Liver (tissue), 9 donors: ENCODE measurements around the gene CD81. TPM values are rescaled to one million over a fixed set of nuclear protein-coding genes. Genes with fewer than 3 reads are reported as not detected.

Experiments used
- DNase-seq: peaks from one replicate; pipeline ENCODE4 v3.0.0-alpha.2; 2017; ENCODE audit warnings: low spot score
- H3K27ac ChIP-seq, 2 donors: one replicate each; pipeline ENCODE4 v1.7.0; 2013; ENCODE audit warnings: inconsistent platforms in 2 of 2, low read length in 2 of 2, control low read depth in 1 of 2, low read depth in 1 of 2, mild to moderate bottlenecking in 1 of 2
- H3K27me3 ChIP-seq, 4 donors: one replicate each; pipeline versions ENCODE4 v1.6.1 to v1.7.0; 2013; ENCODE audit warnings: low read length in 3 of 4, inconsistent platforms in 1 of 4, mild to moderate bottlenecking in 1 of 4, moderate library complexity in 1 of 4; ENCODE audit not compliant: control insufficient read depth in 4 of 4, insufficient read depth in 4 of 4
- H3K36me3 ChIP-seq, 4 donors: one replicate each; pipeline versions ENCODE4 v1.6.1 to v1.7.0; 2013; ENCODE audit warnings: low read length in 3 of 4, mild to moderate bottlenecking in 3 of 4, low read depth in 1 of 4, moderate library complexity in 1 of 4; ENCODE audit not compliant: control insufficient read depth in 4 of 4, insufficient read depth in 3 of 4
- H3K4me1 ChIP-seq, 4 donors: one replicate each; pipeline versions ENCODE4 v1.6.1 to v1.7.0; 2013; ENCODE audit warnings: low read length in 3 of 4, mild to moderate bottlenecking in 3 of 4, moderate library complexity in 1 of 4; ENCODE audit not compliant: control insufficient read depth in 4 of 4, insufficient read depth in 4 of 4
- H3K4me3 ChIP-seq, 3 donors: one replicate each; pipeline versions ENCODE4 v1.6.1 to v1.7.0; 2013; ENCODE audit warnings: low read length in 3 of 3, control low read depth in 1 of 3, low read depth in 1 of 3, mild to moderate bottlenecking in 1 of 3
- H3K9ac ChIP-seq, 2 donors: one replicate each; pipeline ENCODE4 v1.7.0; 2013; ENCODE audit warnings: low read length in 2 of 2, mild to moderate bottlenecking in 2 of 2, moderate library complexity in 2 of 2, control low read depth in 1 of 2, low read depth in 1 of 2
- H3K9me3 ChIP-seq, 4 donors: one replicate each; pipeline versions ENCODE4 v1.6.1 to v1.7.0; 2013; ENCODE audit warnings: low read length in 3 of 4; ENCODE audit not compliant: control insufficient read depth in 4 of 4
- ATF3 ChIP-seq: IDR thresholded peaks from 2 replicates; pipeline ENCODE4 v1.6.1; 2016; ENCODE audit warnings: antibody characterized with exemption
- CTCF ChIP-seq: fragments of 150-350 bp; IDR thresholded peaks from 2 replicates; pipeline ENCODE4 v1.5.1; 2017; ENCODE audit warnings: improper control_type of control experiment, low read depth, low read length; ENCODE audit not compliant: missing input control
- EGR1 ChIP-seq, 2 donors: IDR thresholded peaks; 2 replicates each; pipeline ENCODE4 v1.6.1; 2016 to 2018; ENCODE audit warnings: antibody characterized with exemption in 2 of 2, low read depth in 2 of 2
- FOXA1 ChIP-seq: IDR thresholded peaks from 2 replicates; pipeline ENCODE4 v1.6.1; 2016; ENCODE audit warnings: antibody characterized with exemption
- JUND ChIP-seq, 2 donors: IDR thresholded peaks; 2 replicates each; pipeline ENCODE4 v1.6.1; 2016; ENCODE audit warnings: antibody characterized with exemption in 2 of 2
- MAX ChIP-seq: IDR thresholded peaks from 2 replicates; pipeline ENCODE4 v1.6.1; 2016; ENCODE audit warnings: antibody characterized with exemption
- RAD21 ChIP-seq, 2 donors: IDR thresholded peaks; 2 replicates each; pipeline ENCODE4 v1.6.1; 2016; ENCODE audit warnings: antibody characterized with exemption in 2 of 2, mild to moderate bottlenecking in 2 of 2
- REST ChIP-seq: IDR thresholded peaks from 2 replicates; pipeline ENCODE4 v1.6.1; 2016; ENCODE audit warnings: antibody characterized with exemption, mild to moderate bottlenecking
- TAF1 ChIP-seq: conservative IDR thresholded peaks from 2 replicates; pipeline ENCODE4 v1.6.1; 2016; ENCODE audit warnings: antibody characterized with exemption, mild to moderate bottlenecking
- YY1 ChIP-seq: IDR thresholded peaks from 2 replicates; pipeline ENCODE4 v1.6.1; 2016; ENCODE audit warnings: antibody characterized with exemption, mild to moderate bottlenecking
- ZBTB33 ChIP-seq: IDR thresholded peaks from 2 replicates; pipeline ENCODE4 v1.6.1; 2016; ENCODE audit warnings: antibody characterized with exemption
- whole genome bisulfite sequencing: extraction: QIAGEN DNeasy Blood & Tissue Kit; methylation state at CpG from one replicate; pipeline ENCODE4 v1.1.7; 2013; 5-methylcytosine and 5-hydroxymethylcytosine counted together
- polyA plus RNA-seq, 2 donors: library from polyadenylated mRNA; stranded (reverse) in 1 of 2; unstranded in 1 of 2; fragments of 200-250 nt in 1 of 2; fragments of >200 nt in 1 of 2; fragmentation: Nextera tagmentation in 1 of 2; extraction: Ambion mirVana in 1 of 2; gene quantifications; one replicate each; pipeline versions ENCODE4 v1.2.1 to v1.2.3, GENCODE V29; 2013 to 2015
- total RNA-seq, 2 donors: library from RNA; depleted of rRNA; stranded (reverse); fragments of >200 nt; gene quantifications; one replicate each; pipeline ENCODE4 v1.2.3, GENCODE V29; 2014
- donor health status: healthy.
- donor health status: healthy.
- donor health status: healthy.
- donor health status: healthy.
- donor health status: healthy.

CD81 gene
- total and polyA plus RNA-seq, 4 donors, result 76.9 to 712 (median 164) TPM

GRCh38 chr11:2366276-2366675, 10.8 kb upstream of the CD81 start:
- no peak overlapping the region for H3K9ac ChIP-seq
- H3K9me3 ChIP-seq, result no peaks in the 10 kb centered on the region
- peaks cover 11 to 38% (median 26%) of the 10 kb centered on the region in 4 donors for H3K4me1 ChIP-seq
- no peak overlapping the region for H3K4me3 ChIP-seq
- H3K27me3 ChIP-seq, result no peaks in the 10 kb centered on the region
- no peak for DNase-seq
- H3K36me3 ChIP-seq, result no peaks in the 10 kb centered on the region
- TF ChIP-seq JUND (IDR thresholded peaks at IDR 0.05) (no peak), CTCF (no peak), YY1 (no peak), REST (no peak)
- WGBS, result 76% methylated on average over 11 of the region's 11 CpGs
- H3K27ac ChIP-seq, result no peak overlapping the region

GRCh38 chr11:2366733-2367132, 10.4 kb upstream of the CD81 start:
- H3K9me3 ChIP-seq, result no peaks in the 10 kb centered on the region
- H3K9ac ChIP-seq, result no peak overlapping the region
- H3K36me3 ChIP-seq, result no peaks in the 10 kb centered on the region
- 89% methylated on average over 7 of the region's 7 CpGs for WGBS
- no peak overlapping the region for H3K27ac ChIP-seq
- DNase-seq, result no peak
- no peak overlapping the region for H3K4me3 ChIP-seq
- TF ChIP-seq CTCF (no peak), ATF3 (no peak), TAF1 (no peak), YY1 (no peak), MAX (no peak), ZBTB33 (no peak), FOXA1 (no peak), RAD21 (IDR thresholded peaks at IDR 0.05) (no peak), EGR1 (IDR thresholded peaks at IDR 0.05; ENCODE audit: low read depth in 2 of 2) (no peak), JUND (IDR thresholded peaks at IDR 0.05) (no peak)
- no peaks in the 10 kb centered on the region for H3K27me3 ChIP-seq
- H3K4me1 ChIP-seq, result peaks cover 11 to 38% (median 26%) of the 10 kb centered on the region in 4 donors
